C1 segment of cervical spinal cord (tissue), 14 donors: ENCODE data around the gene GAREM1.
A peak's percentile ranks its signal among the peaks of the same experiment; 100 is the strongest.
"Not testable (repeated sequence)": the region's sequence is repeated elsewhere in the genome, so short reads cannot be mapped to it uniquely, and the experiment has no call there.

Source experiments
- DNase-seq, 14 donors: peaks; one replicate each; lab custom pipeline; 2025; lab: John Stamatoyannopoulos, UW

Gene GAREM1

DNA sequence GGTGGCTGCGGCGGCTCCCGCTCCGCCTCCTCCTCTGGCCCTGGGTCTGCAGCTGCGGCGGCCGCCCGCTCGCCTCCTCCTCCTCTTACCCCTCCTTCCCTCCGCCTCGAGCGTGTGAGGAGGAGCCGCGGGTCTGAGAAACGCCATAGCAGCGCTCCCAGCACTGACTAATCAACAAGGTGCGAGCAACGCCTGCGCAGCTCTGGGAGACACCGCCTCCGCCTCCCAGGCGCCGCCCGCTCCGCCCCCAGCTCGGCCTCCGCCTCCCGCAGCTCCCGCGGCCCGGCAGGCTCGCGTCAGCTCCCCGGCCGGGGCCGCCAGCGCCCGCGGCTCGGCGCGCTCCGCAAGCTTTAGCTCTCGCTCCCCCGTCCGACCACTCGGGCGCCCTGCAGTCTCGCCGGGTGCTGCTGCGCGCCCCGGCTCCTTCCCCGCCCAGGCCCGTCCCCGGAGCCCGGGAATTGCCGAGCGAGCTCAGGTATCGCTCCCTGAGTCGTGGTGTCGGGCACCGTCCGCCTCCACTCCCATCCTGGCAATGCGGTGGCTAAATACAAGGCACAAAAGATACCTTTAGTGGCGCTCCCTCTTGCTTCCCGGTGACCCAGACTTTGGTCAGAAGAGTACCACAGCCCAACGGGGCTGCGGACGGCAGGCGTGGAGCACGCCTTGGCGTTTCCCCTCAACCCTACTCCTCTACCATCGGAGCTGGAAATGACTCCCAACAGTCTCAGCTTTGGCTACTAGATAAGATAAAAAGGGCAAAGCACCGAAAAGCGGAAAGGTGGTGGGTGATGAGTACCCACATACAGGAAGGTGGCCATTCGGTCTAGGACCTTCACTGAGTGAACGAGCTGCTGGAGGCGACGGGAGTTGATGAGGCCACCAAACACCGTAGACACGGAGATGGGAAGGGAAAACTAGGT is at the start of gene GAREM1:
Gene GAREM1 (minus strand): TSS at position 169 of the 920 bp plus-strand sequence. CDS start 454 bp downstream, outside the sequence.
- DNase-seq: peak; percentile 33 to 96 (median 91)

DNA sequence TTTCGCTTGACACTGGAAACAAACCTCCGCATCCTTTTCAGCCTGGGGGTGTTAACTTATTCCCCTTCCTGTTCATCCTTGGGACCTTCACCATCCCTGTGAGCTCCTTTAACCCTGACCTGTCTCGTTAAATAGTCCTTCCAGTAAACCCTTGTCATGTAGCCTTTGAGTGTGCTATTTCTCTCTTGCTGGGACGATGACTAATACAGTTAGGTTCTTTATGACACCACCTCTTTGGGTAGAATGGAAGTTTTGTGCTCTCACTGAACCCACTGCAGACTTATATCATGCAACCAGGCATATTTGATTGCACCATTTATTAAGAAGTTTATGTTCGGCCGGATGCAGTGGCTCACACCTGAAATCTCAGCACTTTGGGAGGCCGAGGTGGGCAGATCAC is 40.5 kb upstream of the GAREM1 start:
- DNase-seq: no peak

DNA sequence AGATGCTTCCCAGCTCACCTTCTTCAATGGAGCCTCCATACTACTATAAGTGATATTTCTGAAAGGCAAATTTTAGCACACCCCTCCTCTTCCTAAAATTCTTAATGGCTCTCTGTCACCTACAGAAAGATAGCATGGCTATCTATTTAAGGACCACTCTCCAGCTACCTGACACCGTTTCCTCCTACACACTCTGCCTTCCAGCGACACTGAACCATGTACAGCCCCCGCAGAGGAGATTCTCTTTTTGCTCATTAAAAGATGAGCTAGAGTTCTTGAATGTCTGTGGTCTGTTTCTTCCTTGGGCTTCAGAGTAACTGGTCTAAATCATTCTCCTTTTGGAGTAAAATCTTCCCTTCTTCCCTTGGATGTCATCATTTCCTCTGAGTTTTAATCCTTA is 38.4 kb upstream of the GAREM1 start:
- DNase-seq: no peak

DNA sequence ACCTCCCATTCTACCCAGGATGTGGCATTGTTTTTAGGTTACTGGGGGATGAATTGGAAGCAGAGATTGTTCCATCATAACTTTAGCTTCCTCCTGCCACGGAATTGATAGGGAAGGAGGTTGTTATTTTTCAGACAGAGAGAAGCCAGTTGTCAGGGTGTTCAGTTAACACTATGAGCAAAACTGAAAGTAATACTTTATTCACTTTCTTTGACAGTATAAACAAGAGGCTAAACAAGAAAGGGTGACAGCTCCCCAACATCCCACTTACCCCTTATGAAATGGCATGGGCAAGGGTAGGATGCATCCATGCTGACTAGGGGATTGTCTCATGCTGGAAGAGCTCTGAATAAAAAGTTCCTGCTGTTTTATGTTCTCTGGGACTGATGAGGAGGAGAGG is 36.4 kb upstream of the GAREM1 start:
- no peak for DNase-seq

DNA sequence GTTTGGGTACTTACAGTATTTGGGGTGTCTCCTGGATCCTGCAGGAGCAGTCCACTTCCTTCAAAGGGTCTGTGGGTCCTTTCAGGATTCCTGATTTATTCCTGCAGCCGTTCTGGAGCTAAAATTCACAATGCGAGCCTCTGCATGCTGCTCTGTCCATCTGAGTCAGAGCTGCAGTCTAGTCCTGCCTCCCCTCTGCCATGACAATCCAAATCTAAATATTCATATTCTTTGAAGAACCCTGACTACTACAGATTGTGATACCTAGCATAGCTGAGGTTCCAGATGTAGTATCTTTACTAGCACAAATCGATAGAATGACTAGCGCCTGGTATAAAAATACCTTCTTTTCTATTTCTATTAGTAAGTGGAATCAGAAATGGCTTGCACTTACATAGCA is 31.3 kb upstream of the GAREM1 start:
- no peak for DNase-seq

GRCh38 chr18:32501242-32501641 is 30.6 kb upstream of the GAREM1 start:
- DNase-seq: not testable (repeated sequence)

- DNase-seq: no peak
These were observed 12.3 kb upstream of the GAREM1 start for GRCh38 chr18:32483002-32483401.

- no peak for DNase-seq
These were observed 11.4 kb upstream of the GAREM1 start for GRCh38 chr18:32482117-32482516.

- no peak for DNase-seq
These were observed 9.9 kb upstream of the GAREM1 start for GRCh38 chr18:32480581-32480980.

DNA sequence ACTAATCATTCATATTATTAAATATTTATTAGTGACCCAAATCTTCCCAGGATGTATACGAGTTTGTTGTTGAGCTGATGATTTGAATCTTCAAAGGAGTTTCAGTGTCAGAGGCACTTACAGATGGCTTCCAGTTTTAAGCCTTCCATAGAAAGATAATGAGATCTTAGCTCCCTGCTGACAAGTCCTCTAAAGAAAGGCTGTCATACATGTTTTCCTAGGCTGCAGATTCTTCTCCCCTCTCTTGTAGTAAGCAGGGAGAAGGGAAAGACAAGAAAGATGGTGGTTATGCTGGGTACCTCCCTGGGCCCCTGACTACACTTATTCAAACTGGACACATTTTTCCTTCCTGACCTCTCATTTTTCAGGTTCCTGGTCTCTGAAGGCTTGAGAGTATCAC is 8.1 kb upstream of the GAREM1 start:
- no peak for DNase-seq

DNA sequence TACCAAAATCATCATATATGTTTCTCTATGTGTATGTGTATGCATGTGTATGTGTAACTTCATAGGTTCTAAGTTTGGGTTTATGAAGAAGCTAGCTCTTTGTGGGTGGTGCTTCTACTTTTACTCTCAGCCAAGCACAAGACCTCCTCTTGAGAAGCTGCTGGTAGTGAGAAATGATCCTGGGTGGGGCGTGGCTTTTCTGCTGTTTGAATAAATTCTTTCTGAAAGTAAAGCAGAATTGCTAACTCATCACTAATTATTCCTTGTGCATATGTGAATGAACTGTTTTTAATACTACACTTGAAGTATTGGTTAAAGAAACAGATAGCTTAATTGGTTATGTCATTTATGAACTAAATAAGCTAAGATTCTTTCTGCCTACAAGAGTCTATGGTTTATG is 7.6 kb upstream of the GAREM1 start:
- DNase-seq: no peak

- DNase-seq: no peak
These were observed 5.4 kb upstream of the GAREM1 start for GRCh38 chr18:32476106-32476505.

DNA sequence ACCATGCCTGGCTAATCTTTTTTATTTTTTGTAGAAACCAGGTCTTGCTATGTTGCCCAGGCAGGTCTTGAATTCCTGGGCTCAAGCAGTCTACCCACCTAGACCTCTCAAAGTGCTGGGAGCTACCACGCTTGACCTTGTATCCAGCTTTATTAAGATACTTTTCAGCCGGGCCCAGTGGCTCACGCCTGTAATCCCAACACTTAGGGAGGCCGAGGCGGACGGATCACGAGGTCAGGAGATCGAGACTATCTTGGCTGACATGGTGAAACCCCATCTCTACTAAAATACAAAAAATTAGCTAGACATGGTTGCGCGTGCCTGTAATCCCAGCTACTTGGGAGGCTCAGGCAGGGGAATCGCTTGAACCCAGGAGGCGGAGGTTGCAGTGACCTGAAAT is 4.4 kb upstream of the GAREM1 start:
- not testable (repeated sequence) for DNase-seq

DNA sequence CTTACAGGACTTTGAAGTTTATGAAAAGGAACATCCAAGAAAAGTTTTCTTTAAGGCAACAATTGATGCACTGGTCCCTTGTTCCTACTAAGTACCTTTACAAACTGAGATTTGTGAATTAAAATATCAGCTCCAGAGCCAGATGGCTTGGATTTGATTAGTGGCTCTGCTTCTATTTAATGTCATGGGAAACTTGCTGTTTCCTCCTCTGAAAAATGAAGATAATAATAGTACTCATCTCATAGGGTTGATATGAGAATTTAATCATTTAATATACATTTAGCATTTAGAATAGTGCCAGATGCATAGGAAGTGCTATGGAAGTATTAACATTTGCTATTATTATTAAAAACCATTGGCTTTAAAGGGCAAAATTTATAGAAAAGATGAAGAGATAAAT is 2.6 kb upstream of the GAREM1 start:
- DNase-seq: no peak

DNA sequence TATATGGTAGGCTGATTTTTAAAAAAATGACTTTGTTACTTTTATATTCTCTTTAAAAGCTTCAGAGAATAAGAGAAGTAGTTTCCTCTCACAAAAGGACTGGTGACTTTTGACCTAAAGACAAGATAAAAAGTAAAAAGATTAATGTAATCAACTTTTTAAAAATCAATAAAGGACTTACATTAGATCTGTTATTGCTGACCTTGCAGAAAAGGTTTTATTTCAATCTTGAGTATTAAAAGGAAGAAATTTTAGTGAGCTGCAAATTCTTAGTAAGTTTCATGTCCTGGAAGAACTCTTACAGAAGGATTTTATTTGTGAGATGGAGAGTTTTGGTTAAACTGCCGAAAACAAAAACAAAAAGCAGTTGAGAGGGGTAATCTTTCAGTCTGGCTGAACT is 2.2 kb upstream of the GAREM1 start:
- DNase-seq: no peak

GRCh38 chr18:32470460-32470713 is 295 bp downstream of the GAREM1 start:
- peak in 1 of 14 donors; percentile 83 for DNase-seq

GRCh38 chr18:32469691-32470459 is 807 bp downstream of the GAREM1 start:
- peak in 9 of 14 donors; percentile 39 to 72 (median 65) for DNase-seq

DNA sequence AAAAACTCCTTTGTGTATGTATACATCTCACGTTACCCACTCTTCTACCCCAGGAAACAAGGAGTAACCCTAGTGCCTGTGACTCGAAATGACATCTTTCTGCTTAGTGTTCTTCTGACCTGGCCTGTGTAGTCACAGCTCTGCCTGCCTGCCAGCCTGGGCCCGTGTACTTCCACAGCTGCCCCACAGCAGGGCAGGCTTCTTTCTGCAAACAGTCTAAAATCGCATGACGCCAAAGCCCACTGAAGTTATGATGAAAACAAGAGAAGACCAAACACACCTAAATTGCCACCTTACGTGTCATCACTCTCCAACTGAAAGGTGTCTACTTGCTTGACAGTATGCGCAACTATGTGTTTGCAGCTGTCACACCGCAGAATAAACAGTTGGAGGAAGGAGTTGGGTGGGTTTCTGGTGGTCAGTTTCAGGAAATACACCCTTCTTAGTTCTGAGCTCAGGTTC is 1.5 kb downstream of the GAREM1 start:
- peak in 12 of 14 donors; percentile 12 to 79 (median 44) for DNase-seq

GRCh38 chr18:32468147-32468845 is 2.4 kb downstream of the GAREM1 start:
- DNase-seq: no peak

DNA sequence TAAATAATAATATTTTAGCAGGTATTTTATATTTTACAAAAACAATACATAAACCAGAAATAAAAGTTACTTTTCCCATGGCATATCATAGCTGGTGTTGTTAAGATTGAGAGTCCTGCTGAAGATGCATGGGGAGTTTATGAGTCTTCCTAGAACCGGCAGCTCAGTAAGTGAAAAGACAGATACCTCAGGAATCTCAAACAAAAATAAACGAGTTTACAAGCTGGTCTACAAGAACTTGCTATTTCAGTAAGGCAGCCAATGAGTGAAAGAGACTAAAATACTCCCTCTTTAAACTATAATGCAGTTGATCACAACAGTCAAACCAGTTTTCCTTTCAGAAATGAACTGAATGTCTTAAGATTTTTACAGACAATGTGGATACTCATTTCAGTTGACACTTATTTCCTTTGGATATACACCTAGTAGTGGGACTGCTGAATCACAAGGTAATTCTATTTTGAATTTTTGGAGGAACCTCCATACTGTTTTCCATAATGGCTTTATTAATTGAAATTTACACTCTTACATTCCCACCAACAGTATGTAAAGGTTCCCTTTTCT is 8.9 kb downstream of the GAREM1 start:
- no peak for DNase-seq

GRCh38 chr18:32460171-32460731 is 10.4 kb downstream of the GAREM1 start:
- no peak for DNase-seq
